ENCODE results near the gene YJU2.

DNA sequence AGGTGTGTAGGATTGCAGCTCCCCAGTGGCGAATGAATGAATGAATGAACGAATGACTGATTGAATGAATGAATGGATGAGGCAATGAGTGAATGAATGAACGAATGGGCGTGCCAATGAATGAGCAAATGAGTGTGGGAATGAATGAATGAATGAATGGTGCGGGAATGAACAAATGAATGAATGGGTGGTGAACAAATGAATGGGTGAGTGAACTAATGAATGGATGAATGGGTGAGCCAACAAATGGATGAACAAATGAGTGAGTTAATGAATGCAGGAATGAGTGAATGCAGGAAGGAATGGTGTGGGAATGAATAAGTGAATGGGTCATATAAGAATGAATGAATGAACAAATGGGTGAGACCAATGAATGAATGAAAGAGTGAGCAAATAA lies 49.7 kb upstream of the YJU2 start:
- TF ChIP-seq EZH2 (IDR thresholded peaks at IDR 0.05; ENCODE audit: insufficient read depth, poor library complexity, severe bottlenecking) (no peak), EZH2phosphoT487 (IDR thresholded peaks at IDR 0.05; ENCODE audit: insufficient read depth, low read depth) (no peak)

All from GM23248 (cell line).